NCI-H2107 (cell line): ENCODE measurements around the gene LGMN.

Experiments
- DNase-seq: peaks from one replicate; lab custom pipeline; 2025; lab: John Stamatoyannopoulos, UW

Gene LGMN

DNA sequence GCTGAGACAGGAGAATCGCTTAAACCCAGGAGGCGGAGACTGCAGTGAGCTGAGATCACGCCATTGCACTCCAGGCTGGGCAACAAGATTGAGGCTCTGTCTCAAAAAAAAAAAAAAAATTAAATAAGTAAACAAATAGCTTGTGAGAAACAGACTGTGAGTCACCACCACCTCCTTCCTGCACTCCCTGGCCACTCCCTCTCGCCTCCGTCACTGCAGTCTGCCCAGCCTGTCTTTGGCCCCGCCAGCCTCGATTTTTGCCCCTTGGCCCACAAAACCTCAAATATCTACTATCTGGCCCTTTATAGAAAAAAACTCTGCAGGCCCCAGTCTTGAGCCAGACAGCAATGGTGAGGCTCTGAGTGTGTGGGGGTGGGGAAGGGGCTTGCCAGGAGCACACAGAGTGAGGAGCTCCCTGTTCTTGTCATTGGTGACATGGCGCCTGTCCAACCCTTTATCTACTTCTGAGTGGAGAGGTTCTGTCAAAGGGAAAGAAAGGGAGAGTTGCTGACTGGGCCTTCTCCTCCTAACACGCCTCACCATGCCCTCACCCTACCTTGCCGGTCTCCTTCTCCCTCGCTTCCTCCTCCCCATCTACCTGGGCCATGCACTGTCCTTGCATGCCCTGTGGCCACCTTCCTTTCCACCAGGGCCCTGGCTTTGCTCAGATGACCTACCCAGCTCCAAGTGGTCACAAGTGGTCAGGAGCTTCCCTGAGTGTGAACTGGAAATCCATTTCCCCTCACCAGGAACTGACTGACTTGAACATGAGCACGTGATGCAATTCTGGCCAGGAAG lies 22.1 kb downstream of the LGMN start:
- DNase-seq: no peak

DNA sequence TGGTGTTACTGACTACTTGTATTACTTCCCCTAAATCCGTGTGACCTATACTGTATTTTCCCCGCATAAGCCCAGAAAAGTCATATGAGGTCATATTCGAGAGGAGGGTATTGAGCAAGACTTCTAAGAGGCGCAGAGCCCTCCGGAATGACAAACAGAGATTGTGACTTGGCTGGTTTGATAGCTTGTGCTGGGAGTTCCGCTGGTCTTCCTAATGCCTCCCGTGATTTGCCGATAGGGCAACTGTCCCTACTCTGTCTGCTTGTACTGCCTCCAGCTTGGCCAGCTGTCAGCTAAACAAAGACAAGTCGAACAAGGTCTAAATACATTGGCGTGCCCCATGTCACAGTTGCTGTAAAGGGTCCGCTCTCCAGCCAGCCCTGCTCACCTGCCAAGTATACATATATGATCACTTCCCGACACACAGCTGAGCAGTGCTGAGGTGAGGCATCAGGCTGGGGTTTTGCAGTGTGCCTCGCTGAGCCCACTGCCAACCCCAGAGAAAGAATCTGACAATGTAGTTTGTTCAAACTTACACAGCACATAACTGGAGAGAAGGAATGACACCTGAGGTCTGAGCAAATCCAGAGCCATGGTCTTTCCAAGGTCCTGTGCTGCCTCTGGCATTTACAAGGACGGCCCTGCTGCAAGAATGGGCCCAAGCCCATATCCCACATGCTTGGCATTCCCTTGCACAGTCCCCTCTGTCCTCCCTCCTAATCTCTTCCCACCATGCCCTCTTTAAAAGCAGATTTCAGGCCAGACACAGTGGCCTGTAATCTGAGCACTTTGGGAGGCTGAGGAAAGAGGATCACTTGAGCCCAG lies 23.7 kb downstream of the LGMN start:
- DNase-seq: no peak

DNA sequence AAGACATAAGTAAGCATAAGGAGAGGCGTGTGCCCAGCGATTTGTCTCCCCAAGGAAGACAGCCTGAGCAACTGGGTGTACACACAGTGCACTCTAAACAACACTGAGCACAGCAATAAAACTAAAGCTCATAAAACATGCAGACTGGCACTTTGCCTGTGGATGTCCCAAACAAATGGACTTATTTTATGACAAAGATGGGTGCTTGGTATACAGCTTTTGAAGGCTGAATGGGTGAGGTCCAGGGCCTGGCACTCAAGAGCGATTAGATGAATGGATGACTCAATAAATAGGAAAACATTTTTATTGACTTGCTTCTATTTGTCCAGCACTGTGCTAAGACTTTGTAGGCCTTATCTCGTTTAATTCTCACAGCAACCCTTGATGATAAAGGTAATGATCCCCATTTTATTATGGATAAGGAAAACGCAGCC lies 28.5 kb downstream of the LGMN start:
- no peak for DNase-seq

DNA sequence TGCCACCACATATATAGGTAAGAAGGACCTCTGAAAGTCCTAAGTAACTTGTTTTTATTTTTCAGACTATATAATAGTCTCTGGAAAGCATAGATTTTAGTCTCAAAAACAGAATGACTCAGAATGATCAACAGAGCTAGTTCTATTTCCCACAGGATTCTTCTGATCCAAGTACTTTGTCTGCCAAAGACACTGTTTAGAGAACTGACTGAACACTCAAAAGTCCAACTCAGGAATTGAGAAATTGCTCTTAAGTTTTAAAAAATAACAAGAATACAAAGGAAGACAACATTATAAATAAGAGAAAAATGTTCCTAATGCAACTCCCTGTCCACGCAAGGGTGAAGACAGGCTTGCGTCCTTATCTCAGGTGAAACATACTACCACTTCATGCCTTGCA lies 29.0 kb downstream of the LGMN start:
- DNase-seq: no peak

DNA sequence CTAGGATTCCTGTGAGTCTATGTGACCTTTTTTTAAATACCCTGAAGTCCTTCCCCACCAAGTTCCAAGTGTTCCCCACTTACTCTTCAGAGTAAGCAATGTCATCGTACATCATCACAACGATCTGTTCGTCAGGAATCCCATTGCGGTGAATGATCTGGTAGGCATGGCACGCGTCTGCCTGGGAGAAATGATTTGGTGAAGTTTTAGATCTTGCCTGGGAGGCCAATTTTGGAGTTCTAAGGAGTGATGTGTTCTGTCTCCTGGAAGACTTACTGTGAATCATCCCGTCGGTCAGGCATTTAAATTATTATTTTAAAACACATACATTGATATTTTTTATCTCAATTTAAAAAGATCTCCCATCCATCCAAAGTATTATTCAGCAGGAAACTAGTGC lies 29.8 kb downstream of the LGMN start:
- no peak for DNase-seq

GRCh38 chr14:92717571-92718042 lies 30.8 kb downstream of the LGMN start:
- DNase-seq: no peak

DNA sequence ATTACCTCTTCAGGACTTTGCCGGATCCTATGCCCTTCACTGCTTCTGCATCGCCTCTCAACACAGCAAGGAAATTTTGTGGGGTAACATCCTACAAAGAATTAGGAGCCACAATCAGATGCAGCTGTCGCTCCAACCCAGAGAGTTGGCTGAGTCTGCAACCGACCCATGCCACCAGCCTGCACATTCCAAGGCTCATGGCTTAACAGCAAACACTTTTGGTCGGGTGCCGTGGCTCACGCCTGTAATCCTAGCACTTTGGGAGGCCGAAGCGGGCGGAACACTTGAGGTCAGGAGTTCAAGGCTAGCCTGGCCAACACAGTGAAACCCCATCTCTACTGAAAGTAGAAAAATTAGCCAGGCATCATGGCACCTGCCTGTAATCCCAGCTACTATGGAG lies 32.3 kb downstream of the LGMN start:
- DNase-seq: no peak

DNA sequence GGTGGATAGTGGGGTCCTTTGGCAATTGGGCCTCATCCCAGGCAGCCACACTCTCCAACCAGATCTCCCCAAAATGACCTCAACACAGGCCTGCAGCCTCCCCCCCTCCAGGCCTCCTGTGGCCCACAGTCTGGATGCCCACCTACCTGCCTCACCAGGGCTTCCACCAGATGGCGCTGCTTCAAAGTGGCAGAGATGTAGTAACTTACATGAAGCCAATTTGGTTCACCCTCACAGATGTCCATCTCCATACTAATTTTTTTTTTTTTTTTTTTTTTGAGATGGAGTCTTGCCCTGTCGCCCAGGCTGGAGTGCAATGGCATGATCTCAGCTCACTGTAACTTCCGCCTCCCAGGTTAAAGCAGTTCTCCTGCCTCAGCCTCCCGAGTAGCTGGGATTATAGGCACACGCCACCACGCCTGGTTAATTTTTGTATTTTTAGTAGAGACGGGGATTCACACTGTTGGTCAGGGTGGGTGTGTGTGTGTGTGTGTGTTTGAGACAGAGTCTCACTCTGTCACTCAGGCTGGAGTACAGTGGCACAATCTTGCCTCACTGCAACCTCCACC lies 33.6 kb downstream of the LGMN start:
- DNase-seq: peak; percentile 50

DNA sequence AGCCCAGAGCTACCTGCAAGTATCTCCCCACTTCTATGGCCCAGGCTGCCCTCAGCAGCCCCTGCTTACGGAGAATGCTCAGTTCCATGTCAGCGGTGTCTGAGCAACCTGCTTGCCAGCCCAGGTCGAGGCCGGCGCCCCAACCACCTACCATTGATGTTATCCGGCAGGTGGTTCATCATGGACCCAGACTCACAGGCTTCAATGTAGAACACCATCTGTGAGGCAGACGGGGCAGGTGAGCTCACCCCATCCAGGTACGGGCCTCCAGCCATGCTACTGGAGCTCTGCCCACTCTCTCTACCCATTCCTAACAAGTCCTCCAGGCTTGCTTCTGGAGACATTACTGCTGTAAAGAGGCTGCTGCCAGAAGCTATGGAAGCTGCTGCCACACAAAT lies 35.8 kb downstream of the LGMN start:
- no peak for DNase-seq

DNA sequence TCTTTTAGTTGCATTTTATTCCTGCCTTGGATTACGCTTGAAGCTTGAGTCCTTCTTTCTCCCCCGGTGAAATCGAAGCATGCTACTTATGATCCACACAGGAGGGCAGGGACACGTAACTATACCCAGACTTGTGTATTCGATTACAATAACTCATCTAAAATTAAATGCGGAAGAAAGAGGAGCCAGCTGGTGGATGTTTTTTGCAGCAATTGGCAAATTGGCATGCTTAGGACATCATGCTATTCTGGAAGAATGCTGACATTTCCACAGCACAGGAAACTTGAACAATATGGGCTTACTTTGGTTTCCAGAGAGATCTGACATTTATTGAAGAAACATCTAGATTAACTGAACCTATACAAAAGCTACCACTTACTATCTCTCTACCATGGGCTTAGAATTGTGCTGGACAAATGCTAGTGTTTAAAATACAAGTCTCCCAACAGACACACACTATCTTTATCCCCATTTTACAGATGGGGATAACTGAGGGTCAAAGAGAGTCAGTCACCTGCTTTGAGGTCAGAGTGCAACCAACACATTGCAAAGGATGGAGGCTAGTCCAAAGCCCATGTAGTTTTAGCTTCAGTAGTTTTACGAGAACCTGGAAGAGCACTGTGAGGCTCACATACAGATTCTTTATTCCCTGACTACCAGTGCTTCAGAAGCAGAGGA lies 36.3 kb downstream of the LGMN start:
- no peak for DNase-seq

GRCh38 chr14:92710001-92710341 lies 38.5 kb downstream of the LGMN start:
- no peak for DNase-seq

DNA sequence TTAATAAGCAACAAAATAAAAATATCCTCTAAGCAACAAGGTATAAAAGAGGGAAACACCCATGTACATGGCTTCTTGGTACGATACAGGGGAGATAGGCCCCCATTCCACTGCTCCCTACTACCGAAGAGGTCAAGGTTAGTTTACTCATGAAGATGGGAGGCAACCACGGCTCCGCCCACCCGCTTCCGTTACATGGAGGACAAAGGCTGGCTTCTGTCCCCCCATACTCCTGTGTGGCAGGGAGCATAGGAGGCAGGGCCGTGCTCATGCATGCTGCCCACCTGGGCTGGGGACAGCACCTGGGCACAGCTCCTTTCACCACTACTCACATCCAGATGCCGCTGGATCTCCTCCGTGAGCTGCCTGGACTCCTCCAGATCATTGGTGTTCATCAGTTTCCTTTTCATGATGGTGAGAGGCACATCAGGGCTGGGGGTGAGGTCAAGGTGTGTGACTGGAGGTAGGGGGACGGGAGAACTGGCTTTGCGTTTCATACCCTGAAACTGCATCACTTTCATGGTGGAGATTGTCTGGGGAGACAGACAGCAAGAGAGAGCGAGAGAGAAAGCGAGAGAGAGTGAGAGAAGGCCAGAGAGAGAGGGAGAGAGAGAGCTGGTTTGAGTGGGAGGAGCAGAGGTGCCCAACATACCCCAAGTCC lies 39.0 kb downstream of the LGMN start:
- no peak for DNase-seq

DNA sequence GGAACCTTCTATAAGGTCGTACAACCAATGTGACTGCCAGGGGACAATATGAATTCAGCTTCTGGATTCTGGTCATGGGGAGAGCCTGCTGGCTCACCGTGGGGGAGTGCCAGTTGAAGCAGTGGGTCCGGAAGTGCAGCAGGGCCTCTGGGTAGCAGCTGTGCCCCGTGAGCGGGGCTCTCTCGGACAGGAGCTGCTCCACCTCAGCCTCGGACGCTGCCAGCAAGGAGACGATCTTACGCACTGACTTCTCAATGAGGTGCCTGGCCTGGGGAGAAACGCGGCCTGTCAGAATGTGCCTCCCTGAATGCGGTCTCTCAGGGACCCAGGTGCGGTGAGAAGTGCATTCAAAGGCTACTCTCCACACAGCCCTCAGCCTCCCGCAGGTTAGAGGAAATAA lies 42.0 kb downstream of the LGMN start:
- DNase-seq: no peak

GRCh38 chr14:92704821-92705220 lies 43.6 kb downstream of the LGMN start:
- DNase-seq: no peak

DNA sequence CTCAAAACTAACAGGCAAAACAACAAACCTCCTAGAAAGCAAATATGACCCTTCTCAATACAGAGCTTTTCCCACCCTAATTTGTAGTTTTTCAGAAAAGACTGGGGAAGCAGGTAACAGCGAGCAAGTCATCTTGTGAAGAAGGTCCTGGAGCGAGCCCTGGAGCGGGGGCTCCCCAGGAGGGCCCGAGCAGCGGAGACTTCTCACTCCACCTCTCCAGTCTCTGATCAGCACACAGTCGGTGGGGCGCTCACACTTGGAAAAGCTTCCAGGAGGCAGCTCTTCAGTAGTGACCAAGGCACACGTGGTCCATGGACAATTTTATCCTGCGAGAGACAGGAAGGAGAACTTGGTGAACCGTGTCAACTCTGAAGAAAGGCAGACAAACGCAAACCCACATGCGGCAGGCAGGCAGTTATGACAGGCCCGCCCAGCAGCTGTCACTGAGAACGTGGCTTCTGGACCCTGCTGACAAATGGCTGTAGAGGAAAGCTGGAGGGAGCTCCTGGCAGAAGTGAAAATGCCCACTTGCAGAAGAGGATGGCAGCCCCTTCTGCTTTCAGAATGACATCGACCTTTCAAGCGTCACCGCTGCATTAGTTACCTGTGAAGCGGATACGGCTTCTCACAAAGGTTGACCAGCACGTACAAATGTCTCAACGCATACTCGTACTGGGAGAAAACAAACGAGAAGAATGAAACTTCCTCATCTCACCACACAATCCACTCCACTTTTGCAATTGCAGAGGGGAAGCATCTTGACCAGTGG lies 44.2 kb downstream of the LGMN start:
- no peak for DNase-seq

GRCh38 chr14:92703516-92703915 lies 44.9 kb downstream of the LGMN start:
- no peak for DNase-seq

- DNase-seq: no peak
Measured at GRCh38 chr14:92702441-92702918, 45.9 kb downstream of the LGMN start.

DNA sequence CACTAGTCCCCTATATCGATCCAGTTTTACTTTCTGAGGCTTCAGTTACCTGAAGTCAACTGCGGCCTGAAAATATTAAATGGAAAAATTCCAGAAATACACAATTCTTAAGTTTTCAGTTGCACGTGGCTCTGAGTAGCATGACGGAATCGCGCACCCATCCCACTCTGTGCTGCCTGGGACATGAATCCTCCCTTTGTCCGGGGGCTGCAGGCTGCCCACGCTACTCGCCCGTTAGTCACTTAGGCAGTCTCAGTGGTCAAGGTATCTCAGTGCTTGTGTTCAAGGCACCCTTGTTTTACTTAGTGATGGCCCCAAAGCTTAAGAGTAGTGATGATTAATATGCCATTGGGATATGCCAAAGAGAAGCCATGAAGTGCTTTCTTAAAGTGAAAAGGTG lies 46.6 kb downstream of the LGMN start:
- no peak for DNase-seq

DNA sequence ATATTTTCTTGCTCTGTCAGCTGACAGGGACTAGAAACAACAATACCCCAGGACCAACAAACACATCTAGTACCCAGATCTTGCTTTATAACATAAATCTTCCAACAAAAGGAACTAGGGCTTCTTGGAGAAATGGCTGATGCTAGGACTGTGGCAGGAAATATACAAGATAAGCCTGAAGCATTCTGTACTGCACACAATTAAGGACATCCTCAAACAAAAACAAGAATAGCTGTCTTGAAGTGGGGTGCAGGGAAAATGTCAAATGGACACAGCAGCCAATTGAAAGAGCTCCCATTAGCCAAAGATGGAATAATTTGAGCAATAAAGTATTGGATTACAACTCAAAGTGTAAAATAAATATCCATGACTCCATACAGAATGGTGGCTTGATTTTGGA lies 50.0 kb downstream of the LGMN start:
- no peak for DNase-seq

DNA sequence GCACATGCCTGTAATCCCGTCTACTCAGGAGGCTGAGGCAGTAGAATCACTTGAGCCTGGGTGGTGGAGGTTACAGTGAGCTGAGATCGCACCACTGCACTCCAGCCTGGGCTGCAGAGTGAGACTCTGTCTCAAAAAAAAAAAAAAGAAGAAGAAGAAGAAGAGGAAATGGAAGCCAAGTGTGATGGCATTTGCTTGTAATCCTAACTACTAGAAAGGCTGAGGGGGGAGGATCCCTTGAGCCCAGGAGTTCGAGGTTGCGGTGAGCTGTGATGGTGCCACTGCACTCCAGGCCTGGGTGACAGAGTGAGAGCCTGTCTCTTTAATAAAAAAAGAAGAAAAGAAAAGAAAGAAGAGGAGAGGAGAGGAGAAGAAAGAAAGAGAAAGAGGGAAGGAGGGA lies 52.1 kb downstream of the LGMN start:
- no peak for DNase-seq

DNA sequence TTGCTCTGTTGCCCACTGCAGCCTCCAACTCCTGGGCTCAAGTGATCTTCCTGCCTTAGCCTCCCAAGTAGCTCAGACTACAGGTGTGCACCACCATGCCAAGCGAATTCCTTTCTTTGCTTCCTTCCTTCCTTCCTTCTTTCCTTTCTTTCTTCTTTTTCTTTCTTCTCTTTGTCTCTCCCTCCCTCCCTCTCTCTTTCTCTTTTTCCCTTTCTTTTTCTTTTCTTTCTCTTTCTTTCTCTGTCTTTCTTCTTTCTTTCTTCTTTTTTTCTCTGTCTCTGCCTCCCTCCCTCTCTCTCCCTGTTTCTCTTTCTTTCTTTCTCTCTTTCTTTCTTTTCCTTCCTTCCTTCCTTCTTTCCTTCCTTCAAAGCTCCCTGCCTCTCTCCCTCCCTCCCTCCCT lies 52.9 kb downstream of the LGMN start:
- no peak for DNase-seq
